ENCODE results near the gene MPHOSPH9. TPM values are rescaled to one million over a fixed set of nuclear protein-coding genes. Genes with fewer than 3 reads are reported as not detected.

Gene MPHOSPH9
- total and polyA plus RNA-seq, 2 of the 13 experiments (the other 11 are each of a cell fraction or from before 2014, with no cell fraction given), result 20.3 to 63.4 TPM

DNA sequence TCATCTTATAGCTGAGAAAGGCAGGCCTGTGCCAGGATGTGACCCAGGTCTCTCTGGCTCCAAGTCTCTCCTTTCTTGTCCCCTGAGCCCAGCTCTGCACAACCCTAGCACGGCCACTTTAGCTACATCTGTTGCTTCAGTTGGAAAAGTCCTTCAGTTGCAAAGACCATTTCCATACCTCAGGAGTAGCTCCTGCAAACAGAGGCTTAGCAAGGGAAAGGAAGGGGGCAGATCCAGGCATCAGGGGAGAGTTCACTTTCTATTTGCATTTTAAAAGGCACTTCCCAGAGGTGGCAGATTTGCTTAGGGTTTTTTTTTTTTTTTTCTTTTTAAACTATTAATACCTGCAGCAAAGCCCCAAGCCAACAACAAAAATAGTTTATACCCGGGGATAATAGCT lies 79.0 kb downstream of the MPHOSPH9 start:
- FAIRE-seq (no peak), ATAC-seq (no peak), DNase-seq (ENCODE audit: low spot score) (no peak)
- Histone ChIP-seq H3K79me2 (ENCODE audit: insufficient read depth, low read length) (peaks cover 12% of the 10 kb centered on the region), H4K20me1 (ENCODE audit: insufficient read depth, low read length) (no peaks in the 10 kb centered on the region), H3K4me3 (replicated peaks in 1 of 3; ENCODE audit: insufficient read depth in 1 of 3, low read depth in 2 of 3, low read length in 3 of 3) (no peak overlapping the region), H3K9me3 (ENCODE audit: low read length) (no peaks in the 10 kb centered on the region), H3K27me3 (ENCODE audit: control insufficient read depth in 1 of 2, insufficient read depth in 2 of 2, low read length in 2 of 2) (no peaks in the 10 kb centered on the region), H2AFZ (ENCODE audit: low read length) (no peak overlapping the region), H3K9ac (ENCODE audit: insufficient read depth, low read depth, low read length) (no peak overlapping the region), H3K4me1 (ENCODE audit: insufficient read depth, low read length) (peaks cover 47% of the 10 kb centered on the region), H3K36me3 (replicated peaks in 1 of 2; ENCODE audit: control insufficient read depth in 1 of 2, insufficient read depth in 2 of 2, low read length in 2 of 2) (peaks cover 0 to 10% of the 10 kb centered on the region in 2 experiments; a peak in 1 of 5 replicates), H3K27ac (ENCODE audit: extremely low read length, insufficient read depth, low read length) (peak overlapping the region; percentile 30), H3K4me2 (ENCODE audit: low read depth, low read length) (no peak overlapping the region)
- ChIA-PET CTCF (ENCODE audit: low intra/inter-chr PET ratio, low total read pairs) (interaction anchor here (0.6 kb wide), 1 partner anchor 68 kb away, joined by 3 read pairs; no protein-coding TSS in a partner anchor), POLR2A (interaction anchor here (1.6 kb wide), 2 partner anchors 12 to 78 kb away, joined by 3 to 5 read pairs; no protein-coding TSS in a partner anchor)
- 65% methylated on average over 2 of the region's 2 CpGs for WGBS (ENCODE audit: low lambda C conversion rate)
- intact Hi-C loops (cut with micrococcal nuclease; ENCODE audit: unreplicated experiment), result loop anchor here (5.0 kb wide), 1 partner anchor 112 kb away; no protein-coding TSS in a partner anchor
- TF ChIP-seq SYNCRIP (IDR thresholded peaks at IDR 0.05; ENCODE audit: insufficient read depth, low read depth, low read length) (no peak), NFATC3 (CRISPR knock-in tag; IDR thresholded peaks at IDR 0.05) (no peak)
- TF ChIP-seq, protein P1, sequence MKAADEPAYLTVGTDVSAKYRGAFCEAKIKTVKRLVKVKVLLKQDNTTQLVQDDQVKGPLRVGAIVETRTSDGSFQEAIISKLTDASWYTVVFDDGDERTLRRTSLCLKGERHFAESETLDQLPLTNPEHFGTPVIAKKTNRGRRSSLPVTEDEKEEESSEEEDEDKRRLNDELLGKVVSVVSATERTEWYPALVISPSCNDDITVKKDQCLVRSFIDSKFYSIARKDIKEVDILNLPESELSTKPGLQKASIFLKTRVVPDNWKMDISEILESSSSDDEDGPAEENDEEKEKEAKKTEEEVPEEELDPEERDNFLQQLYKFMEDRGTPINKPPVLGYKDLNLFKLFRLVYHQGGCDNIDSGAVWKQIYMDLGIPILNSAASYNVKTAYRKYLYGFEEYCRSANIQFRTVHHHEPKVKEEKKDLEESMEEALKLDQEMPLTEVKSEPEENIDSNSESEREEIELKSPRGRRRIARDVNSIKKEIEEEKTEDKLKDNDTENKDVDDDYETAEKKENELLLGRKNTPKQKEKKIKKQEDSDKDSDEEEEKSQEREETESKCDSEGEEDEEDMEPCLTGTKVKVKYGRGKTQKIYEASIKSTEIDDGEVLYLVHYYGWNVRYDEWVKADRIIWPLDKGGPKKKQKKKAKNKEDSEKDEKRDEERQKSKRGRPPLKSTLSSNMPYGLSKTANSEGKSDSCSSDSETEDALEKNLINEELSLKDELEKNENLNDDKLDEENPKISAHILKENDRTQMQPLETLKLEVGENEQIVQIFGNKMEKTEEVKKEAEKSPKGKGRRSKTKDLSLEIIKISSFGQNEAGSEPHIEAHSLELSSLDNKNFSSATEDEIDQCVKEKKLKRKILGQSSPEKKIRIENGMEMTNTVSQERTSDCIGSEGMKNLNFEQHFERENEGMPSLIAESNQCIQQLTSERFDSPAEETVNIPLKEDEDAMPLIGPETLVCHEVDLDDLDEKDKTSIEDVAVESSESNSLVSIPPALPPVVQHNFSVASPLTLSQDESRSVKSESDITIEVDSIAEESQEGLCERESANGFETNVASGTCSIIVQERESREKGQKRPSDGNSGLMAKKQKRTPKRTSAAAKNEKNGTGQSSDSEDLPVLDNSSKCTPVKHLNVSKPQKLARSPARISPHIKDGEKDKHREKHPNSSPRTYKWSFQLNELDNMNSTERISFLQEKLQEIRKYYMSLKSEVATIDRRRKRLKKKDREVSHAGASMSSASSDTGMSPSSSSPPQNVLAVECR (CRISPR knock-in tag; IDR thresholded peaks at IDR 0.05; ENCODE audit: borderline replicate concordance), result no peak
- in situ Hi-C loops (cut with HindIII; ENCODE audit: extremely low pct_ligation_motif_present, low pct_unique_long_range_greater_than_20kb), result no loop called here
- no TSS peak for BruUV-seq (replicated peaks)
